ENCODE results near the gene JUN.

The JUN gene

DNA sequence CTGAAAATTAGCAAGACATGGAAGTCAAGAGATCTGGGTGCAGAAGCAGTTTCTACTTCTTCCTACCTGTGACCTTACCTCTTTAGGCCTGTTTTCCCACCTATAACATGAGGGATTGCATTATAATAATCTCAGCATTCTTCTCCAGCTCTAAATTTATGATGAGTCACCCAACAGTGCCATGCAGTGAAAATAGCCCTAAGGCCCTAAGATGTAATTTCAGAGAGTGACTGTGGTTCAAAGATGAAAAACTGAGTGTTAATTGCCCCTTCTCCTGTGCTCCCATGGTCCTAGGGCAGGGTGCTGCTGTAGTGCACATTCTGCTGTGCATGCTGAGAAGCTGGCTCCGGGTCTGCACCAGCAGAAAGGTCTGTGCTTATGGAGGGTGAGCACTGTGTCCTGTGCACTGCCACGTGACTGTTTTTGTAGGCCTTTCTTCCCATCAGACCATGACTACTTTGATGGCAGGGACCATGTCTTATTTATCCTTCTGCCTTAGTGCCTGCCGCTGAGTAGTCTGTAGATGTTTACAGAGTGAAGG is 29.7 kb downstream of the JUN start:
- no peak overlapping the region for H3K4me3 ChIP-seq (replicated peaks; ENCODE audit: low read depth, low read length)
- no peak for DNase-seq (ENCODE audit: low read depth)
- TF ChIP-seq, protein P1, sequence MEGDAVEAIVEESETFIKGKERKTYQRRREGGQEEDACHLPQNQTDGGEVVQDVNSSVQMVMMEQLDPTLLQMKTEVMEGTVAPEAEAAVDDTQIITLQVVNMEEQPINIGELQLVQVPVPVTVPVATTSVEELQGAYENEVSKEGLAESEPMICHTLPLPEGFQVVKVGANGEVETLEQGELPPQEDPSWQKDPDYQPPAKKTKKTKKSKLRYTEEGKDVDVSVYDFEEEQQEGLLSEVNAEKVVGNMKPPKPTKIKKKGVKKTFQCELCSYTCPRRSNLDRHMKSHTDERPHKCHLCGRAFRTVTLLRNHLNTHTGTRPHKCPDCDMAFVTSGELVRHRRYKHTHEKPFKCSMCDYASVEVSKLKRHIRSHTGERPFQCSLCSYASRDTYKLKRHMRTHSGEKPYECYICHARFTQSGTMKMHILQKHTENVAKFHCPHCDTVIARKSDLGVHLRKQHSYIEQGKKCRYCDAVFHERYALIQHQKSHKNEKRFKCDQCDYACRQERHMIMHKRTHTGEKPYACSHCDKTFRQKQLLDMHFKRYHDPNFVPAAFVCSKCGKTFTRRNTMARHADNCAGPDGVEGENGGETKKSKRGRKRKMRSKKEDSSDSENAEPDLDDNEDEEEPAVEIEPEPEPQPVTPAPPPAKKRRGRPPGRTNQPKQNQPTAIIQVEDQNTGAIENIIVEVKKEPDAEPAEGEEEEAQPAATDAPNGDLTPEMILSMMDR (IDR thresholded peaks at IDR 0.05; ENCODE audit: low read length, missing control alignments), result no peak

DNA sequence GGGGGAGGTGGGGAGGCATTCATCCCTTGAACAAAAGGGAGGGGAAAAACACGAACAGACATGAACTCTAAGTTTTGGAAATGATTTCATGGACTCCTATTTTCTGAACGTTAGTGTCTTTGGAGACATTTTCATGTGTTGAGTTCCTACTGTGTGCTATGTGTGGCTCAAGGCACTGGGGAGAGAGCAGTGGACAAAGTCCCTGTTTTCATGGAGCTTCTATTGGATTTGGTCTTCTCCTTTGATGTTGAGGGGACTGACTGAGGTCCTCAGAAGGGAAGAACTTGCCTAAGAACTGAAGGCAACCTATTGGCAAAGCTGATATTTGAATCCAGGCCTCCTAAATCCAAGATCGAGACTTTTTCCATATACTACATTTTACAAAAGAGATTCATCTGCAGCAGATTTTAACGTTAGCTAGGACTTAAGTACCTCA is 30.4 kb downstream of the JUN start:
- TF ChIP-seq, protein P1 (IDR thresholded peaks at IDR 0.05; ENCODE audit: low read length, missing control alignments), result no peak
- H3K4me3 ChIP-seq (replicated peaks; ENCODE audit: low read depth, low read length), result no peak overlapping the region
- no peak for DNase-seq (ENCODE audit: low read depth)

- TF ChIP-seq, protein P1 (IDR thresholded peaks at IDR 0.05; ENCODE audit: low read length, missing control alignments), result no peak
- no peak overlapping the region for H3K4me3 ChIP-seq (replicated peaks; ENCODE audit: low read depth, low read length)
- no peak for DNase-seq (ENCODE audit: low read depth)
These were observed 34.2 kb downstream of the JUN start for GRCh38 chr1:58749646-58750045.

DNA sequence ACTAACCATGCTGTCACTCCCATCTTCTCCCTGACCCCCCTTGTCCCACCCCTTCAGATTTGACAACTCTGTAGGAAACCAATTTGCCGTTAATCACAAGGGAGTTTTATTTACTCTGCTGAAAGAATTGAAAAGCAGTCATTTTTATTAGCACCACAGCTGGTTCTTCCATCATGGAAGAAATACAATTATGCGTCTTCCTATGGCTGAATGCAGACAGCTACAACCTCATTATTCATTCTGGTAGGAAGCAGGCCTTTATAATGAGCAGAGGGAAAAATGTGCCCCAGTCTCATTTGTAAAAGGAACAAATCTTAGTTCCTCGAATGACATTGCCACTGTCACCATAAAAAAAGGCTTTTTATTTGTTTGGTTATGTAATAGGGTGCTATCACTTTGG is 35.2 kb downstream of the JUN start:
- no peak overlapping the region for H3K4me3 ChIP-seq (replicated peaks; ENCODE audit: low read depth, low read length)
- TF ChIP-seq, protein P1 (IDR thresholded peaks at IDR 0.05; ENCODE audit: low read length, missing control alignments), result no peak
- no peak for DNase-seq (ENCODE audit: low read depth)

DNA sequence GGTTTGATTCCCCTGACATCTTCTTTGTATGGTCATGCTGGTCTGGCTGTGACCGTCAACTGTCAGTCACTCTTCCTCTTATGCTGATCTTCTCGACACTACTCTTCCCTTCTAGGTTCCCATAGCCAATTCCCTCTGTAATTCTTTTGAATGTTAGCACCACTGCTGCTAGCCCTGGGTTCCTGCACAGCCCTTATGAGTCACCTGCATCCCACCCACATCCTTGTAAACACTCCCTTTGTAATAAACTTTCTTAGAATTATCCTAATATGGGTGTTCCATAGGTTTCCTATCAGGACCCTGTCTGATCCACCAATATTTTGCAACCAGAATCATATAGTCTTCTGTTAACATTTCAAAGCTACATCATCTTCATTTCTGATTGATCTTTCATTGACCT is 37.1 kb downstream of the JUN start:
- H3K4me3 ChIP-seq (replicated peaks; ENCODE audit: low read depth, low read length), result no peak overlapping the region
- TF ChIP-seq, protein P1 (IDR thresholded peaks at IDR 0.05; ENCODE audit: low read length, missing control alignments), result no peak
- no peak for DNase-seq (ENCODE audit: low read depth)

GRCh38 chr1:58746182-58746581 is 37.7 kb downstream of the JUN start:
- H3K4me3 ChIP-seq (replicated peaks; ENCODE audit: low read depth, low read length), result no peak overlapping the region
- TF ChIP-seq, protein P1 (IDR thresholded peaks at IDR 0.05; ENCODE audit: low read length, missing control alignments), result no peak
- no peak for DNase-seq (ENCODE audit: low read depth)

DNA sequence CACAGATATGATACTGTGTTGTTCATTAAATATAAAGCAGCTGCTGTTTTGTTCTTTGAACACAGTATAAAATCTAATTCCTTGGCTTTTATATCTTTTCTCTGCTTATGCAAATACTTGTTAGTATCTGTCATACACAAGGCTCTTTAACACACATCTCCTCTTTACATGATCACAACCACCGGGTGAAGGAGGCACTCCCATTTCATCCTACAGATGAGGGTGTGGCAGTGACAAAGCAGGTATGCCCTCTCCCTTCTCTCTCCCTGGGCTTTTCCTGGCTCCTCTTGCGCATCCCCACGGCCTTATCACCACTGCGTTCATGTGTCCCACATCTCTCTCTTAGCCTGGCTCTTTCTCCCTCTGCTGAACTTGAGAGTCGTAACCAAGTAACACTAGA is 38.2 kb downstream of the JUN start:
- no peak for DNase-seq (ENCODE audit: low read depth)
- TF ChIP-seq, protein P1 (IDR thresholded peaks at IDR 0.05; ENCODE audit: low read length, missing control alignments), result no peak
- no peak overlapping the region for H3K4me3 ChIP-seq (replicated peaks; ENCODE audit: low read depth, low read length)

Measured in fibroblast of pulmonary artery (primary cell).